ENCODE measurements around the gene AGO3. TPM values are rescaled to one million over a fixed set of nuclear protein-coding genes. Genes with fewer than 3 reads are reported as not detected.
"Not testable (repeated sequence)": the region's sequence is repeated elsewhere in the genome, so short reads cannot be mapped to it uniquely, and the experiment has no call there.

The AGO3 gene
- total RNA-seq, 1 donor = 17.2 TPM

GRCh38 chr1:35924838-35925237, 6.1 kb upstream of the AGO3 start:
- no peak for DNase-seq (ENCODE audit: low read depth in 2 of 3, low spot score in 2 of 3)

DNA sequence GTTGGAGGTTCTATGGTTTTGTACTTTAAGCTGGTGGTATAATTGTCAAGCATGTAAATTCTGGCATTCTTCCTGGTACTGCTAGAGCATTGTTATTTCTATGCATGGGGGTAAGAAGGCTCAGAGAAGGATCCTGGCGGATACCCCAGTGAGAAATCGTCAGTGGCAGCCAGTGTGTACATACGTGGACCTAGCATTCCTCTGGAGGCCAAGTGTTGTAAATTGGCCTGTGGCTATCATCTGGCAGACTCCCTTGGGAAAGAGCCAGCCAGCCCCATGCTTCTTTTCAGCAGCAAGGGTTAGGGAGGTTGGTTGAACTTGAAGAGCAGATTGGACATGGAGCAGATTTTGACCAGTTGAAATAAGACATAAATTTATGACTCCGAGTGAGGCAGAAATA, 5.2 kb upstream of the AGO3 start:
- DNase-seq (ENCODE audit: low read depth in 2 of 3, low spot score in 2 of 3) = no peak

GRCh38 chr1:35927472-35927871, 3.4 kb upstream of the AGO3 start:
- DNase-seq (ENCODE audit: low read depth in 2 of 3, low spot score in 2 of 3) = no peak

DNA sequence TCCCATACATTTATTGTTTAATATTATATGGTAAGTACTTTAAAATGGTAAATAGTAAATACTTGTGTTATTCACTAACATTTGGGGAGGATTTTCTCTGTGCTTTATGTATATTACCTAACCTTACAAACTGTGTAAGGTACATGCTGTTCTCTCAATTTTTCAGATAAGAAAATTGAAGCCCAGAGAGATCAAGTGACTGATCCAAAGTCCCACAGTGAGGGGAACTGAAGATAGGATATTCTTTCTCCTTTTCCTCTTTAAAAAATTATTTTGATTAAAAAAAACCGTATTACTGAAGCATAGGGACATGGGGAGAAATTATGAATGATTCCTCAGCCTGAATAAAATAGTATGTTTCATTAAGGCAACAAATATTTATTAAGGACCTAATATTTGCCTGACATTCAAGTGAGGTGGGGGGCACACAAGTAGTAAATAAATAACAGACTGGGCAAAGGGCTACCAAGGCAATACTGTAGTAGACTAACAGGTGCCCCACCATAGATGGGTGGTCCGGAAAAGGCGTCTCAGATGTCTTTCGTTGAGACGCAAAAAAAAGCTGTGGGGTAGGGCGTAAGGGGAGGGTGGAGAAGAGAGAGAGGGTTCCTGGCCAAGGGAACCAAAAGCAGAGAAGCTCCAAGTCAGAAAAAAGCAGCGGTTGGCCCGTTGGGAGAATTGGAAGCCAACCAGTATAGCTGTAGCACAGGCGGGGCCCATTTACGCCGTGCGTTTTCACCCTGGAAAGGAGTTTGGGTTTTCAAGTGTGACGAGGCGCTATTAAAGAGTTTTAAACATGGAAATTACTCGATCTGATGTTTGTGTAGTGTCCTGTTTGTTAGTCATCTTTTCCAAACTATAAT, 944 bp upstream of the AGO3 start:
- DNase-seq (ENCODE audit: low read depth in 2 of 3, low spot score in 2 of 3) = peak; percentile 7 to 86 (median 67)

GRCh38 chr1:35931446-35932157, 697 bp downstream of the AGO3 start:
- peak in 2 of 3 donors; percentile 16 to 26 for DNase-seq (ENCODE audit: low read depth in 2 of 3, low spot score in 2 of 3)

- DNase-seq (ENCODE audit: low read depth in 2 of 3, low spot score in 2 of 3) = no peak
Measured at GRCh38 chr1:35932158-35932636, 1.3 kb downstream of the AGO3 start.

DNA sequence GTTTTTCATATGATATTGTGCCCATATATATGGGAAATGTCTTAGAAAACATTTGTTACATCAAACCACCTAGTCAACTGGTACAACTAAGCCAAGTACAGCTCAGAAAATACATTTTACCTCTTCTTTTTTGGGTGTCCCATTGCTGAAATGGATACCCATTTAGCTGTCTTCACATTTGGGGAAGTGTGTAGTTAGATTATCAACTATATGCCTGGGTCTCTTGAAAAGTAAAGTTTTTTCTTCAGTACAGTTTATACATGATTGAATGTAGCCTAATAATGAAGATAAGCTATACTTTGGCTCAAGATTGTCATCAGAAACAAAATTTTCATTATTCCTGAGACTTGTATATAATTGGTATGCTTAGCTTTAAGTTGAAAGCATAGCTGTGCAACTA, 2.0 kb downstream of the AGO3 start:
- DNase-seq (ENCODE audit: low read depth in 2 of 3, low spot score in 2 of 3) = no peak

GRCh38 chr1:35935442-35936388, 4.8 kb downstream of the AGO3 start:
- no peak for DNase-seq (ENCODE audit: low read depth in 2 of 3, low spot score in 2 of 3)

DNA sequence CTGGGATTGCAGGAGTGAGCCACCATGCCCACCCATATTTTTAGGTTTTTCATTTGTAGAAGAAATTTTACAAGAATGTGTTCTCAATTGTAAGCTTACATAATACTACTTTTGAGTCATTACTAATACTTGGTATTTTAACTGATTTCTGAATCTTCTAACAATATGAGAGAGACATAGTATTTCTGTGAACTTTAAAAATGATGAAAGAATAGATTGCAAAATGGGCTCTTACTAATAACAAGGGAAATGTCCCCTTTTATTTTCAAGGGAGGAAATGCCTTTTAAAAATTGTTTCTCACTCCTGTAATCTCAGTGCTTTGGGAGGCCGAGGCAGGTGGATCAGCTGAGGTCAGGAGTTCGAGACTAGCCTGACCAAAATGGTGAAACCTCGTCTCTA, 5.9 kb downstream of the AGO3 start:
- no peak for DNase-seq (ENCODE audit: low read depth in 2 of 3, low spot score in 2 of 3)

- DNase-seq (ENCODE audit: low read depth in 2 of 3, low spot score in 2 of 3) = no peak
Measured at GRCh38 chr1:35939484-35939883, 8.6 kb downstream of the AGO3 start.

DNA sequence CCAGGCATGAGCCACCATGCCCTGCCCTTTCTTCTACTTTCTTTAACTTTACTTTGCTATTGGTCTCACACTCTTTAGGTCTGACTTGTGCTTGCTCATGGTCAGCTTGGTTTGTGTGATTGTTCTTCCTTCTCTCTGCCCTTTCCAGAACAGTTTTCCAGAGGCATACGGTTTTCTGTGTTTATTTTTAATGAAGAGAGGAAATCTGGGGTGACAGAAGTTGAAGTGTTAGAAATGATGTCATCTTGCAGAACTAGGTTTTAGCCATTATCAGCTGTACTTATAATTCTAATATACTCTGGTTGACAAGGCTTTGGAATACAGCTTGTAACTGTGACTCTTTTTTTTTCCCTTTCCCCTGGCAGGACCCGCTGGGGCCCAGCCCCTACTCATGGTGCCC, 14.4 kb downstream of the AGO3 start:
- DNase-seq (ENCODE audit: low read depth in 2 of 3, low spot score in 2 of 3) = no peak

DNA sequence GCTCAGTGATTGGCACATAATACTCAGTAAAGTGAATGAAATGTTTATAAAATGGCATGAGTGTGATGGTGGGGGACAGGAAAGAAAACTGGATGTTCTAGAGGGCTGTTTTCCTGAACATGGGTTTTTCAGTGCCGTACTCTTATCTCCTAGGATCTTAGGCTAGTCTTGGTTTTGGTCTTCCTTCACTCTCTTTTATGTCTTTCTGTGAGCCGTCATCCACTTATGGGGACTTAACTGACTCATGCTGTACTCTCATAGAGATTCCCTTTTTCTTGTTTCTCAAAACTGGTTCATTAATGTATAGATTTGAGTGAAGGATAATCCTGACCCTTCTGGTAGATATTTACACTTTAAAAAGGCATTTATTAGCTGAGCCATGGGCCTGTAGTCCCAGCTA, 16.6 kb downstream of the AGO3 start:
- DNase-seq (ENCODE audit: low read depth in 2 of 3, low spot score in 2 of 3) = no peak

GRCh38 chr1:35958558-35958957, 27.7 kb downstream of the AGO3 start:
- DNase-seq (ENCODE audit: low read depth in 2 of 3, low spot score in 2 of 3) = no peak

DNA sequence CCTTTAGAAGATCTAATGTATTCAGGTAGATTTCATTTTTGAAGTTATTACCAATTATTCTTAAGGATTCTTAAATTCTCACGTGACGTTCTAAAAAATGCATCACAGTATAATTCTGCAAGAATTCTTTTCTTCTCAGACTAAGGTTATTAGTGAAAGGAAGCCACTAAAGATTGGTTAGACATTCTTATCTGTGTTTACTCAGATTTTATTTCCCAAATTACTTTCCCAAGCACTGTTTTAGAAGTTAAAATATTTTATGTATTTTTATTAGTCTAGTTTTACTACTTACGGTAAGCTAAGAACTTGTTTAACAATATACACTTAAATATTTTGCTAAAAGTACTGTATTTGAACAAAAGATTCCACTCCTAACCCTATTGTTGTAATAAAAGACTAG, 28.4 kb downstream of the AGO3 start:
- DNase-seq (ENCODE audit: low read depth in 2 of 3, low spot score in 2 of 3) = no peak

DNA sequence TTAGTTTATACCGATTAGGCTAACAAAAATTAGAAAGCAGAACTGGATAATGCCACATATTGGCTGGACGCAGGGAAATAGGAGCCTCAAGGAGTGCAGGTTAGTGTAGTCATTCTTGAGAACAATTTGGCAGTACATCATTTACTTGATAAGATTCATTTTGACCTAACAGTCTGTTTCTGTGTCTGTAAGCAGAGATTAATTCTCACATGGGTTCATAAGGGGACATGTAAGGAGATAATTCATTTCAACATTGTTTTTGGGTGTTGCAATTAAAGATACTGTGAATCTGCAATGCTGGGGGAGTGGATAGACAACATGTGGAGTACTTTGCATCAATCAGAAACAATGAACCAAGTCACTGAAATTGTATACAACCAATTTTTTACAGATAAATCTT, 32.0 kb downstream of the AGO3 start:
- no peak for DNase-seq (ENCODE audit: low read depth in 2 of 3, low spot score in 2 of 3)

- not testable (repeated sequence) for DNase-seq (ENCODE audit: low read depth in 2 of 3, low spot score in 2 of 3)
Measured at GRCh38 chr1:35964277-35964676, 33.4 kb downstream of the AGO3 start.

- no peak for DNase-seq (ENCODE audit: low read depth in 2 of 3, low spot score in 2 of 3)
Measured at GRCh38 chr1:35968396-35968795, 37.5 kb downstream of the AGO3 start.

- DNase-seq (ENCODE audit: low read depth in 2 of 3, low spot score in 2 of 3) = no peak
Measured at GRCh38 chr1:35971601-35972000, 40.7 kb downstream of the AGO3 start.

- DNase-seq (ENCODE audit: low read depth in 2 of 3, low spot score in 2 of 3) = not testable (repeated sequence)
Measured at GRCh38 chr1:35972631-35973030, 41.7 kb downstream of the AGO3 start.

- DNase-seq (ENCODE audit: low read depth in 2 of 3, low spot score in 2 of 3) = no peak
Measured at GRCh38 chr1:35980090-35980489, 49.2 kb downstream of the AGO3 start.

DNA sequence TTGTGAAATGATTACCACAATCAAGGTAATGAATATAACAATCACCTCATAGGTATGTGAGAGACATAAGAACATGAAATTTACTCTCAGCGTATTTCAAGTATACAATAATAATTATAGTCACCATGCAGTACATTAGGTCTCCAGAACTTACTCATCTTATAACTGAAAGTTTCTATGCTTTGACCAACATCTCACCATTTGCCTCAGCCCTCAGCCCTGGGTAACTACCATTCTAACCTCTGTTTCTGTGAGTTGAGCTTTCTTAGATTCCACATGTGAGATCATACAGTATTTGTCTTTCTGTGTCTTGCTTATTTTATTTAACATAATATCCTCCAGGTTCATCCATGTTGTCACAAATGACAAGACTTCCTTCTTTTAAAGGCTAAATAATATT, 57.3 kb downstream of the AGO3 start:
- DNase-seq (ENCODE audit: low read depth in 2 of 3, low spot score in 2 of 3) = no peak

All from hematopoietic multipotent progenitor cell (in vitro differentiated cells).